Measurements from ENCODE around the gene SMCO1.

The SMCO1 gene

GRCh38 chr3:196499061-196499460, 16.1 kb downstream of the SMCO1 start:
- no peak overlapping the region for H3K4me2 ChIP-seq (ENCODE audit: low read length)
- H3K79me2 ChIP-seq (ENCODE audit: control insufficient read depth, low read length), result peaks cover 94% of the 10 kb centered on the region
- no peaks in the 10 kb centered on the region for H3K27me3 ChIP-seq (ENCODE audit: control insufficient read depth, low read length)
- peaks cover 5% of the 10 kb centered on the region for H3F3A ChIP-seq (ENCODE audit: control insufficient read depth, insufficient read depth)
- H3K9me3 ChIP-seq (ENCODE audit: control insufficient read depth, insufficient read depth, low read length), result no peaks in the 10 kb centered on the region
- TF ChIP-seq EZH2phosphoT487 (IDR thresholded peaks at IDR 0.05; ENCODE audit: borderline replicate concordance, low read length) (no peak), CTCF (IDR thresholded peaks at IDR 0.05; ENCODE audit: low read depth, low read length, poor library complexity, severe bottlenecking) (no peak)
- H3K9me2 ChIP-seq (replicated peaks; ENCODE audit: control insufficient read depth, low read length), result no peaks in the 10 kb centered on the region
- no peak overlapping the region for H3K4me3 ChIP-seq (ENCODE audit: low read length)
- peaks cover 65% of the 10 kb centered on the region for H3K36me3 ChIP-seq (ENCODE audit: control insufficient read depth, low read length)
- H3K27ac ChIP-seq (ENCODE audit: low read depth, low read length), result no peak overlapping the region
- peaks cover 19% of the 10 kb centered on the region for H4K20me1 ChIP-seq (ENCODE audit: control insufficient read depth, insufficient read depth, low read depth, low read length)
- peaks cover 38% of the 10 kb centered on the region for H3K4me1 ChIP-seq (ENCODE audit: control insufficient read depth, low read length)

- Histone ChIP-seq H3K4me2 (ENCODE audit: low read length) (no peak overlapping the region), H4K20me1 (ENCODE audit: control insufficient read depth, insufficient read depth, low read depth, low read length) (peaks cover 19% of the 10 kb centered on the region), H3K4me3 (ENCODE audit: low read length) (no peak overlapping the region), H3K27me3 (ENCODE audit: control insufficient read depth, low read length) (no peaks in the 10 kb centered on the region), H3K4me1 (ENCODE audit: control insufficient read depth, low read length) (peaks cover 41% of the 10 kb centered on the region), H3K79me2 (ENCODE audit: control insufficient read depth, low read length) (peaks cover 100% of the 10 kb centered on the region), H3K36me3 (ENCODE audit: control insufficient read depth, low read length) (peaks cover 63% of the 10 kb centered on the region), H3F3A (ENCODE audit: control insufficient read depth, insufficient read depth) (peaks cover 5% of the 10 kb centered on the region), H3K27ac (ENCODE audit: low read depth, low read length) (no peak overlapping the region), H3K9me2 (replicated peaks; ENCODE audit: control insufficient read depth, low read length) (no peaks in the 10 kb centered on the region), H3K9me3 (ENCODE audit: control insufficient read depth, insufficient read depth, low read length) (no peaks in the 10 kb centered on the region)
- TF ChIP-seq EZH2phosphoT487 (IDR thresholded peaks at IDR 0.05; ENCODE audit: borderline replicate concordance, low read length) (no peak), CTCF (IDR thresholded peaks at IDR 0.05; ENCODE audit: low read depth, low read length, poor library complexity, severe bottlenecking) (no peak)
Observed at GRCh38 chr3:196498297-196498696, 16.8 kb downstream of the SMCO1 start.

GRCh38 chr3:196496183-196496582, 19.0 kb downstream of the SMCO1 start:
- no peak for TF ChIP-seq CTCF (IDR thresholded peaks at IDR 0.05; ENCODE audit: low read depth, low read length, poor library complexity, severe bottlenecking)
- no peak for TF ChIP-seq EZH2phosphoT487 (IDR thresholded peaks at IDR 0.05; ENCODE audit: borderline replicate concordance, low read length)
- Histone ChIP-seq H3K27ac (ENCODE audit: low read depth, low read length) (no peak overlapping the region), H3K27me3 (ENCODE audit: control insufficient read depth, low read length) (no peaks in the 10 kb centered on the region), H3K79me2 (ENCODE audit: control insufficient read depth, low read length) (peaks cover 99% of the 10 kb centered on the region), H3F3A (ENCODE audit: control insufficient read depth, insufficient read depth) (no peaks in the 10 kb centered on the region), H3K4me2 (ENCODE audit: low read length) (no peak overlapping the region), H3K4me1 (ENCODE audit: control insufficient read depth, low read length) (peaks cover 44% of the 10 kb centered on the region), H3K9me3 (ENCODE audit: control insufficient read depth, insufficient read depth, low read length) (no peaks in the 10 kb centered on the region), H3K36me3 (ENCODE audit: control insufficient read depth, low read length) (peaks cover 53% of the 10 kb centered on the region), H3K4me3 (ENCODE audit: low read length) (no peak overlapping the region), H4K20me1 (ENCODE audit: control insufficient read depth, insufficient read depth, low read depth, low read length) (peaks cover 13% of the 10 kb centered on the region), H3K9me2 (replicated peaks; ENCODE audit: control insufficient read depth, low read length) (no peaks in the 10 kb centered on the region)
